CD1c-positive myeloid dendritic cell (primary cell): Measurements from ENCODE around the gene DUSP5.

Experiments
- DNase-seq: peaks from one replicate; pipeline ENCODE4 v3.0.0-alpha.2; 2016; ENCODE audit errors: extremely low spot score

Gene DUSP5

GRCh38 chr10:110480387-110480786 is 17.3 kb upstream of the DUSP5 start:
- DNase-seq = no peak

GRCh38 chr10:110481919-110482318 is 15.8 kb upstream of the DUSP5 start:
- DNase-seq = no peak

- DNase-seq = no peak
Observed at GRCh38 chr10:110483633-110484032, 14.1 kb upstream of the DUSP5 start.

DNA sequence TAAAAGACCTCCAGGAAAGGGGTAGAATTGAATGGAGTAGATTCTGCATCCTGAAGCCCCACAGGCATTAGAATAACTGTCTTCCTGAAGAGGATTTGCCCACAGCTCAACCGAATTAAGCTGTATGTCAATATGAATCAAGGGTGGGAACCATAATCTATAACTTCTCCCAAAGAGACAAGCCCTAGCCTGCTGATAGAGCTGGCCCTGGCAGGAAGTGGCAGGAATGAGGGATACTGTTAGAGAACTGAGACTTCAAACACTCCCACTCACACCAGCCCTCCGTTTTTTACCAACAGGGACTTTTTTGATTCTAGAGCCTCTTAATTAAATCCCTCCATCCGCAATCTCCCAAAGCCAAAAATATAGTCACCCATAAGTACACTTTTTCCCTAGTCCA is 12.2 kb upstream of the DUSP5 start:
- DNase-seq = no peak

DNA sequence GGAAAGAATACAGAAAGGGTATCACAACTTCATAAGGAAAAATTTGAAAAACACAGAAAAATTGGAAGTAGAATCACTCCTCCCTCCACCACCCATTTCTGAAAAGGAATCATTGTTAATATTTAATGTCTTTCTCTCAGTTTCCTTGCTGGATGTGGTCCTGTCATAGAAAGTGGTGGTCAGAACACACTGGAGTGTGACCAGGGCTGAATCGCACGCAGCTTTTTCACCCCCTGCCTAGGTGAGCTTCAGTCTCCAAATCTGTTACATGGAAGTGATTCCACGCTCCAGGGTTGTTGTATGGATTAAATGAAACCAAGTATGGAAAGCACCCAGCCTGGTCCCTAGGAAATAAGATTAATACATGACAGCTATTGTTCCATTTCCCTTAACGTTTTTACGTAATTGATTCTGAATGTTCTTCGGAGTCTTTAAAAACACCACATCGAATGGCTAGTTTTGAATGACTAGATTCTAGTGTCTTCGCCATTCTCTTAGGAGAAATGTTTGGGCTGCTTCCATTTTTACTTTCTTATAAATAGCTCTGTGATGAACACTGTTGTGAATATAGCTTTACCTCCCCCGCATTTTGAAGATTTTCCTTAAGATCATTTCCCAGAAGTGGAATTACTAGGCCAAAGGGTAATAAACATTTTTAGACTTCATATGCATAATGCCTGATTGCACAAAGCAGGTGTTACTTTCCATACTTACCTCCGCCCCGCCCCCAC is 10.9 kb upstream of the DUSP5 start:
- no peak for DNase-seq

DNA sequence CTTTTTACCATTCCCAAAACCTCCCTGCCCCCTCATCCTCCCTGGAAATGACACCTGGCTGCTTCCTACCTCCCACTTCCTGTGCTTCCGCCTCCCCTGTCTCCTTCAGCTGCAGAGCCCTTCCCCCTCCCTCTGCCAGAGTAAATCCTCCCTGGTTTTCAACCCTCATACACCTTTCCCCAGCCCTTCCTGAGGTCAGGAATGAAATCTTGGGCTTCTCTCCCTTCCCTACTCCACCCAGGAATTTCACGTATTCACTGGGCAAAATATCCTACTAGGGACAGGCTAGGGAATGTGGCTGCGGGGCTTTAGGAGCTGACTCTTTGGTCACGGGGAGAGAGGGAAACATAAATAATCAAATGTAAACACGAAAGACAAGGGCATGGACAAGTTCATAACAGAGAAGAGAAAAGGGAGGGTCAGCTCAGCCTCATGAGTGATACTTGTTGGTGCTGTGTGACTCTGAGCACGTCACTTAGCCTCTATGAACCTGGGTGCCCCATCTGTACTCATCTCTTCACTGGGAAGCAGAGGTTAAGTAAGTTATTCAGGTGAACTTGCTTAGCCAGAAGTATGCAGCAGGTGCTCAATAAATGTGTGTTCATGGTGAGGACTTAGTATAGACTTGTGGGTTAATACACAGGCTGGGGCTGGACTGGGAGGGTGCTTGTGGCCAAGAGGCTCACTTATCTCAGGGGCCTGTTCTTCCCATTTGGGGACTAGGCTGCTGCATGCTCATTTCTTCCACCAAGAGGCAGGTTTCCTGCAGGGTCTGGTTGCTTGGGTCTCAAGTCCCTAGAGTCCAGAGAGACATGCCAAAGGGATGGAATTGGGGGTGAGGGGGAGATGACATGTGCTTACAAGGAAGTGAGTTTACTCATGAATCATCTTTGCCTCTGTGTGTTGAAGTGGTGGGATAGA is 10.0 kb upstream of the DUSP5 start:
- no peak for DNase-seq

DNA sequence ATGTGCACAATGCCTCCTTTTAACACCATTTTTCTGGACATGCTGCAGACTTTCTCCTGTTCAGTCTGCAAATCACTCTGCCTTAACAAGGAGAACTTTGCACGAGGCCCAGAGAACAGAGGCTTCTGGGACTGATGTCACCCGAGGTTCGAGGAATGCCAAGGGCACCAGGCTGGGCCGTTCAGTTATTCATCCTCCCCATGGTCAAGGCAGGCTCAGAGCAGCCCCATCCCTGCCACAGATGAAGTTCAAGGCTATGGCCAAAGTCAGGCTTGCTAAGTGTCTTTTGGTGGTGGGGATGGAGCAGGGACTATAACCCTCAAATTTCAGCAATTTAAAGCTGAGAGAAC is 9.4 kb upstream of the DUSP5 start:
- no peak for DNase-seq

- DNase-seq = no peak
Observed at GRCh38 chr10:110488940-110489339, 8.8 kb upstream of the DUSP5 start.

GRCh38 chr10:110490640-110491039 is 7.1 kb upstream of the DUSP5 start:
- no peak for DNase-seq

- no peak for DNase-seq
Observed at GRCh38 chr10:110491346-110491745, 6.4 kb upstream of the DUSP5 start.

- DNase-seq = peak; percentile 85
Observed at GRCh38 chr10:110492069-110492822, 5.5 kb upstream of the DUSP5 start.

DNA sequence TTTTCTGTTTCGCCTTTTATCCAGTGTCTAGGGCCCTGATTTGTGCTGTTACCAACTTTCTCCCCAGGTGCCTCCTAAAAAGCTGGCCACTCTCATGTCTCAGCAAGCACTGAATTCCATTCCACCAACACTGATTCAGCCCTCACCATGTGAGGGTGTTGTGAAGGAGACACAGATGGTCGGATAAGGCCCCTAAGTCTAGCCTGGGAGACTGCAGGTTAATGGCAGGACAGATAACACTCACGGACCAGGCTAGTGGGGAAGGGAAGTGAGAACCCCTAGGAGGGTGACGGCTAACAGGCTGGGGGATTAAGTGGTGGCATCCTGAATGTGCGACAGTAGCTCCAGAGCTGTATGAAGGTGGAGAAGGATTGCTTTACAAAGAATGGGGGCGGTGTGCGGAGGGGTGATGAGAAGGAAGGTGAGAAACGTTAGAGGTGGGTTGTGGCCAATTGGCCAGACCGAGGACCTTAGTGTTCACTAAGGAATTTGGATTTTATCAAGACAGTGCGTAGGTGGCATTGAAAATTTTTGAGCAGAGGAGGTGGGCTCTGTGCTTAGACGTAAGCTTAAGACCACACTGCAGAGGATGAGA is 3.8 kb upstream of the DUSP5 start:
- DNase-seq = no peak

GRCh38 chr10:110494532-110494931 is 3.2 kb upstream of the DUSP5 start:
- peak; percentile 35 for DNase-seq

- peak; percentile 92 for DNase-seq
Observed at GRCh38 chr10:110495731-110496552, 1.8 kb upstream of the DUSP5 start.

GRCh38 chr10:110496553-110497437 is 912 bp upstream of the DUSP5 start:
- no peak for DNase-seq

- DNase-seq = peak; percentile 62
Observed at GRCh38 chr10:110498087-110498981, 627 bp downstream of the DUSP5 start.

DNA sequence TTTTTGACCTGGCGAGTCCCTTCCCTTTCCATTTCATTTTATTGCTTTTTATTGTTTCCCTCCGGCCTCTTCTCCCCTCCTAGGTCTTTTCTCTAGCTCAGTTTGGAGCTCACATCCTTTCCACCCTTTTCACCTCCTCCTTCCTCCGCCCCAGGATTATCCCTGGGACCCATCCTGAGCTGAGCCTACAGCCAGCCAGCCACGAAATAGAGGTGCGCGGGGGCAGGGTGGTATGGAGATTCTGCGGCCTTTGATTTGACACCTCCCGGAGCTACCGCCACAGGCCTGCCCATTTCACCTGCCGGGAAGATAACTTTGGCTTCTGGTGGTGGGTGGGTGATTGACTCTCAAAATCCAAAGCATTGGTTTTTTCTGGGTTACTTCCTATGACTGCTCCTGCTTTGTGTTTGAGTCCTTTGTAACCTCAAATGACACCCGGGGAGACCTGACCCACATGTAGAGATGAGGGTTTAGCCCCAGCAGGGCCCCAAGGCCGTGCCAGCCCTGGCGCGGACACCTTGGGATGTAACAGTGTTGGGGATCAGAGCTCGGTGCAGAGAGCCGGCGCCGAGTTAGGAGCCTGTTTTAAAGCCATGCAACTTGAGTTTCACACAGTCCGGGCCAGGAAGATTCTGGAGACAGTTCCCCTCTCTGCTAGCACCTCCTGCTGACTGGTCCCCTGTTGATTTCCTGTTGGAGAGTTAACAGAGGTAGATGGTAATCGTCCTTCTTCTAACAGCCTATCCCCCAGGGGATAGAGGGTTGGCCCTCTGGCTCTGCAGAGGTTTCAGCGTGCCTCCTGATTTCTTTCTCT is 1.5 kb downstream of the DUSP5 start:
- peak; percentile 50 for DNase-seq
